ENCODE results near the gene NKAP. TPM values are rescaled to one million over a fixed set of nuclear protein-coding genes. Genes with fewer than 3 reads are reported as not detected.

The NKAP gene
- total and polyA plus RNA-seq, 2 of the 8 experiments (the other 6 are each of a cell fraction or from before 2014, with no cell fraction given): 2.8 to 7.1 TPM

- TF ChIP-seq ASH2L (IDR thresholded peaks at IDR 0.05; ENCODE audit: low read length): no peak
Measured at GRCh38 chrX:119941336-119941735, 2.2 kb downstream of the NKAP start (continued).

Measured in H1 (cell line).